Neural progenitor cell (in vitro differentiated cells): ENCODE data around the gene LPIN2. TPM values are rescaled to one million over a fixed set of nuclear protein-coding genes. Genes with fewer than 3 reads are reported as not detected.

Source experiments
- DNase-seq: peaks from one replicate; pipeline ENCODE4 v3.0.0-alpha.2; 2016; ENCODE audit warnings: low spot score
- H2AFZ ChIP-seq: fragments of 200-600 bp; sonication (generic); replicated peaks from 2 replicates; pipeline ENCODE4 v1.6.1; 2016; ENCODE audit warnings: antibody characterized with exemption
- H3F3A ChIP-seq: fragments of 200-600 bp; sonication (generic); 2 replicates; pipeline ENCODE4 v1.6.1; 2016; ENCODE audit warnings: antibody characterized with exemption, low read depth
- H3K27ac ChIP-seq: fragments of 200-600 bp; sonication (generic); 2 replicates; pipeline ENCODE4 v1.5.1; 2016; ENCODE audit warnings: mild to moderate bottlenecking
- H3K27me3 ChIP-seq: fragments of 200-600 bp; sonication (generic); 2 replicates; pipeline ENCODE4 v1.6.1; 2016; ENCODE audit warnings: mild to moderate bottlenecking, moderate library complexity
- H3K36me3 ChIP-seq: fragments of 200-600 bp; sonication (generic); 2 replicates; pipeline ENCODE4 v1.5.1; 2016
- H3K4me1 ChIP-seq: fragments of 200-600 bp; sonication (generic); 2 replicates; pipeline ENCODE4 v1.6.1; 2016; ENCODE audit warnings: mixed run types
- H3K4me2 ChIP-seq: fragments of 200-600 bp; sonication (generic); 2 replicates; pipeline ENCODE4 v1.6.1; 2016
- H3K4me3 ChIP-seq: fragments of 200-600 bp; sonication (generic); 2 replicates; pipeline ENCODE4 v1.5.1; 2016
- H3K79me2 ChIP-seq: fragments of 200-600 bp; sonication (generic); 2 replicates; pipeline ENCODE4 v1.6.1; 2016; ENCODE audit warnings: low read depth
- H3K9ac ChIP-seq: fragments of 200-600 bp; sonication (generic); 2 replicates; pipeline ENCODE4 v1.6.1; 2016
- H3K9me3 ChIP-seq: fragments of 200-600 bp; sonication (generic); 2 replicates; pipeline ENCODE4 v1.5.1; 2016; ENCODE audit warnings: low read depth
- H4K20me1 ChIP-seq: fragments of 200-600 bp; sonication (generic); 2 replicates; pipeline ENCODE4 v1.6.1; 2016; ENCODE audit warnings: low read depth
- H3K27ac Mint-ChIP-seq: 3 replicates; pipeline ENCODE4 v1.8.0; 2021; ENCODE audit warnings: mixed read lengths
- H3K27me3 Mint-ChIP-seq: 2 replicates; pipeline ENCODE4 v1.8.0; 2022; ENCODE audit warnings: low read depth, mild to moderate bottlenecking, inconsistent platforms, moderate library complexity, mixed read lengths; ENCODE audit not compliant: insufficient read depth
- H3K36me3 Mint-ChIP-seq: 3 replicates; pipeline ENCODE4 v1.8.0; 2021; ENCODE audit warnings: mixed read lengths
- H3K4me1 Mint-ChIP-seq: 3 replicates; pipeline ENCODE4 v1.8.0; 2021; ENCODE audit warnings: mixed read lengths
- H3K4me3 Mint-ChIP-seq: 3 replicates; pipeline ENCODE4 v1.8.0; 2021; ENCODE audit warnings: mild to moderate bottlenecking, moderate library complexity, mixed read lengths
- H3K9me3 Mint-ChIP-seq: 3 replicates; pipeline ENCODE4 v1.8.0; 2020; ENCODE audit warnings: mixed read lengths
- EZH2 ChIP-seq: fragments of 200-600 bp; sonication (generic); IDR thresholded peaks from 2 replicates; pipeline ENCODE4 v1.6.1; 2017; ENCODE audit warnings: antibody characterized with exemption, mild to moderate bottlenecking, moderate library complexity
- EZH2phosphoT487 ChIP-seq: fragments of 200-600 bp; sonication (generic); IDR thresholded peaks from 2 replicates; pipeline ENCODE4 v1.6.1; 2017; ENCODE audit warnings: antibody characterized with exemption
- total RNA-seq: library from RNA; depleted of rRNA; stranded (reverse); fragments of >200 nt; gene quantifications from 2 replicates; pipeline ENCODE4 v1.2.3, GENCODE V29; 2015; ENCODE audit warnings: low replicate concordance
- TF ChIP-seq, protein P1 (sequence below): fragments of 200-600 bp; sonication (generic); IDR thresholded peaks from 2 replicates; pipeline ENCODE4 v1.5.1; 2017; ENCODE audit warnings: antibody characterized with exemption, mild to moderate bottlenecking

The LPIN2 gene
- total RNA-seq, 1 donor from 2014 or later: 32.1 TPM

GRCh38 chr18:2978208-2978607, 34.7 kb downstream of the LPIN2 start:
- H3K4me1 ChIP-seq: peaks cover 15% of the 10 kb centered on the region
- Mint-ChIP-seq H3K27me3 (no peaks in the 10 kb centered on the region), H3K27ac (no peak overlapping the region), H3K36me3 (peaks cover 16% of the 10 kb centered on the region), H3K4me1 (peaks cover 13% of the 10 kb centered on the region), H3K9me3 (no peaks in the 10 kb centered on the region), H3K4me3 (no peak overlapping the region)
- H2AFZ ChIP-seq: no peak overlapping the region
- H3K4me2 ChIP-seq: no peak overlapping the region
- no peaks in the 10 kb centered on the region for H3K27me3 ChIP-seq
- peaks cover 89% of the 10 kb centered on the region for H3K79me2 ChIP-seq
- H3K27ac ChIP-seq: no peak overlapping the region
- TF ChIP-seq EZH2: no peak
- TF ChIP-seq, protein P1, sequence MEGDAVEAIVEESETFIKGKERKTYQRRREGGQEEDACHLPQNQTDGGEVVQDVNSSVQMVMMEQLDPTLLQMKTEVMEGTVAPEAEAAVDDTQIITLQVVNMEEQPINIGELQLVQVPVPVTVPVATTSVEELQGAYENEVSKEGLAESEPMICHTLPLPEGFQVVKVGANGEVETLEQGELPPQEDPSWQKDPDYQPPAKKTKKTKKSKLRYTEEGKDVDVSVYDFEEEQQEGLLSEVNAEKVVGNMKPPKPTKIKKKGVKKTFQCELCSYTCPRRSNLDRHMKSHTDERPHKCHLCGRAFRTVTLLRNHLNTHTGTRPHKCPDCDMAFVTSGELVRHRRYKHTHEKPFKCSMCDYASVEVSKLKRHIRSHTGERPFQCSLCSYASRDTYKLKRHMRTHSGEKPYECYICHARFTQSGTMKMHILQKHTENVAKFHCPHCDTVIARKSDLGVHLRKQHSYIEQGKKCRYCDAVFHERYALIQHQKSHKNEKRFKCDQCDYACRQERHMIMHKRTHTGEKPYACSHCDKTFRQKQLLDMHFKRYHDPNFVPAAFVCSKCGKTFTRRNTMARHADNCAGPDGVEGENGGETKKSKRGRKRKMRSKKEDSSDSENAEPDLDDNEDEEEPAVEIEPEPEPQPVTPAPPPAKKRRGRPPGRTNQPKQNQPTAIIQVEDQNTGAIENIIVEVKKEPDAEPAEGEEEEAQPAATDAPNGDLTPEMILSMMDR: no peak
- TF ChIP-seq EZH2phosphoT487: no peak
- no peak for DNase-seq
- H3K9ac ChIP-seq: no peak overlapping the region
- H4K20me1 ChIP-seq: no peaks in the 10 kb centered on the region
- no peak overlapping the region for H3K4me3 ChIP-seq
- H3F3A ChIP-seq: no peaks in the 10 kb centered on the region
- H3K9me3 ChIP-seq: no peaks in the 10 kb centered on the region
- H3K36me3 ChIP-seq: no peaks in the 10 kb centered on the region

GRCh38 chr18:2976218-2977132, 36.5 kb downstream of the LPIN2 start:
- Histone ChIP-seq H3K4me3 (no peak overlapping the region), H3K27ac (no peak overlapping the region), H3K4me1 (peaks cover 1% of the 10 kb centered on the region), H2AFZ (no peak overlapping the region), H3K4me2 (no peak overlapping the region), H4K20me1 (no peaks in the 10 kb centered on the region), H3K79me2 (peaks cover 91% of the 10 kb centered on the region), H3K9ac (no peak overlapping the region), H3K9me3 (no peaks in the 10 kb centered on the region), H3K27me3 (no peaks in the 10 kb centered on the region), H3F3A (no peaks in the 10 kb centered on the region), H3K36me3 (no peaks in the 10 kb centered on the region)
- Mint-ChIP-seq H3K36me3 (peaks cover 18% of the 10 kb centered on the region), H3K4me3 (no peak overlapping the region), H3K27ac (no peak overlapping the region), H3K4me1 (peaks cover 8% of the 10 kb centered on the region), H3K27me3 (no peaks in the 10 kb centered on the region), H3K9me3 (no peaks in the 10 kb centered on the region)
- no peak for DNase-seq
- no peak for TF ChIP-seq EZH2phosphoT487
- TF ChIP-seq, protein P1: no peak

DNA sequence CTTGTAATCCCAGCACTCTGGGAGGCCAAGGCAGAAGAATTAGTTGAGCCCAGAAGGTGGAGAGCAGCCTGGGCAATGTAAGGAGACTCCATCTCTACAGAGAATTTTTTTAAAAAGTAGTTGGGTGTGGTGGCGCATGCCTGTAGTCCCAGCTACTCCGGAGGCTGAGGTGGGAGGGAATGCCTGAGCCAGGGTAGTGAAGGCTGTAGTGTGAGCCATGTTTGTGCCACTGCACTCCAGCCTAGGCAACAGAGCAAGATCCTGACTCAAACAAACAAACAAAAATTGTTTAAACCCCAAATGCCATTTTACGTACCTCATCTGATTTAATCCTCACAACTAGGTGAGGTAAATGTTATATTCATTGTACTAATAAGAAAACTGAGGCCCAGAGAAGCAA, 38.2 kb downstream of the LPIN2 start:
- Histone ChIP-seq H3K4me3 (no peak overlapping the region), H4K20me1 (no peaks in the 10 kb centered on the region), H2AFZ (no peak overlapping the region), H3K27ac (no peak overlapping the region), H3K9me3 (no peaks in the 10 kb centered on the region), H3K36me3 (no peaks in the 10 kb centered on the region), H3K4me2 (no peak overlapping the region), H3K4me1 (peaks cover 4% of the 10 kb centered on the region), H3K79me2 (peaks cover 91% of the 10 kb centered on the region), H3K9ac (no peak overlapping the region), H3F3A (peaks cover 2% of the 10 kb centered on the region), H3K27me3 (no peaks in the 10 kb centered on the region)
- TF ChIP-seq EZH2 (no peak), EZH2phosphoT487 (no peak)
- TF ChIP-seq, protein P1: no peak
- Mint-ChIP-seq H3K27me3 (no peaks in the 10 kb centered on the region), H3K9me3 (no peaks in the 10 kb centered on the region), H3K4me3 (no peak overlapping the region), H3K36me3 (peaks cover 19% of the 10 kb centered on the region), H3K4me1 (peaks cover 7% of the 10 kb centered on the region), H3K27ac (no peak overlapping the region)
- DNase-seq: no peak
